OCI-LY7 (cell line): Measurements from ENCODE around the gene SLC22A25.

Experiments used
- EZH2phosphoT487 ChIP-seq: fragments of 200-600 bp; sonication (generic); IDR thresholded peaks from 2 replicates; pipeline ENCODE4 v1.6.1; 2018; ENCODE audit warnings: low read depth, borderline replicate concordance, mild to moderate bottlenecking, mixed run types, antibody characterized with exemption, low read length, moderate library complexity, mixed read lengths
- TF ChIP-seq, protein P1 (sequence below): fragments of 200-600 bp; sonication (generic); conservative IDR thresholded peaks from 2 replicates; pipeline ENCODE4 v1.5.1; 2014; ENCODE audit warnings: mild to moderate bottlenecking, antibody characterized with exemption, low read length, moderate library complexity, mixed read lengths

DNA sequence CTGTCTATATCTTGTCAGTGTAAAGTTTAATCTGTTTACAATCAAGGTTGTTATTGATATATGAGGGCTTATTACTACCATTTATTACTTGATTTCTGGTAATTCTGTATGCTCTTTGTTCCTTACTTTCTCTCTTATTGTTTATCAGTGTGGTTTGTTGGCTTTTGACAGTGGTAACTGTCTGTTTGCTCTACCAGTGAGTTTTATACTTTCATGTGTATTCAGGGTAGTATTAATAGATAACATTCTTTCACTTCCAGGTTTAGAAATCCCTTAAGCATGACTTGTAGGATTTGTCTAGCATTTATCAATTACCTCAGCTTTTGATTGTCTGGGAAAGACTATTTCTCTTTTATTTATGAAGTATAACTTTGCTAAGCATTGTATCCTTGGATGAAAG lies 37.5 kb upstream of the SLC22A25 start:
- TF ChIP-seq, protein P1, sequence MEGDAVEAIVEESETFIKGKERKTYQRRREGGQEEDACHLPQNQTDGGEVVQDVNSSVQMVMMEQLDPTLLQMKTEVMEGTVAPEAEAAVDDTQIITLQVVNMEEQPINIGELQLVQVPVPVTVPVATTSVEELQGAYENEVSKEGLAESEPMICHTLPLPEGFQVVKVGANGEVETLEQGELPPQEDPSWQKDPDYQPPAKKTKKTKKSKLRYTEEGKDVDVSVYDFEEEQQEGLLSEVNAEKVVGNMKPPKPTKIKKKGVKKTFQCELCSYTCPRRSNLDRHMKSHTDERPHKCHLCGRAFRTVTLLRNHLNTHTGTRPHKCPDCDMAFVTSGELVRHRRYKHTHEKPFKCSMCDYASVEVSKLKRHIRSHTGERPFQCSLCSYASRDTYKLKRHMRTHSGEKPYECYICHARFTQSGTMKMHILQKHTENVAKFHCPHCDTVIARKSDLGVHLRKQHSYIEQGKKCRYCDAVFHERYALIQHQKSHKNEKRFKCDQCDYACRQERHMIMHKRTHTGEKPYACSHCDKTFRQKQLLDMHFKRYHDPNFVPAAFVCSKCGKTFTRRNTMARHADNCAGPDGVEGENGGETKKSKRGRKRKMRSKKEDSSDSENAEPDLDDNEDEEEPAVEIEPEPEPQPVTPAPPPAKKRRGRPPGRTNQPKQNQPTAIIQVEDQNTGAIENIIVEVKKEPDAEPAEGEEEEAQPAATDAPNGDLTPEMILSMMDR: no peak
- TF ChIP-seq EZH2phosphoT487: no peak
